ENCODE measurements around the gene MAP1LC3B2.

The MAP1LC3B2 gene

GRCh38 chr12:116520225-116520760, 38.9 kb upstream of the MAP1LC3B2 start:
- no peak for TF ChIP-seq CTCF (IDR thresholded peaks at IDR 0.05; ENCODE audit: poor library complexity, severe bottlenecking)
- peaks cover 11% of the 10 kb centered on the region for H3K4me1 ChIP-seq (ENCODE audit: insufficient read depth, poor library complexity, severe bottlenecking)

GRCh38 chr12:116520801-116521471, 38.2 kb upstream of the MAP1LC3B2 start:
- no peaks in the 10 kb centered on the region for H3K9me3 ChIP-seq (ENCODE audit: severe bottlenecking)
- ATAC-seq (ENCODE audit: low read depth): peak; percentile 17; the same call in 2 of the 3 replicates
- DNase-seq (ENCODE audit: low spot score): no peak
- peaks cover 18% of the 10 kb centered on the region for H3K4me1 ChIP-seq (ENCODE audit: insufficient read depth, poor library complexity, severe bottlenecking)
- no peak overlapping the region for H3K27ac ChIP-seq (ENCODE audit: poor library complexity, severe bottlenecking)
- no peak for TF ChIP-seq CTCF (IDR thresholded peaks at IDR 0.05; ENCODE audit: poor library complexity, severe bottlenecking)
- H3K4me3 ChIP-seq (ENCODE audit: severe bottlenecking): no peak overlapping the region
- no peaks in the 10 kb centered on the region for H3K27me3 ChIP-seq (ENCODE audit: insufficient read depth, poor library complexity, severe bottlenecking)
- H3K36me3 ChIP-seq (ENCODE audit: low read depth): no peaks in the 10 kb centered on the region

More at GRCh38 chr12:116520225-116520760, 38.9 kb upstream of the MAP1LC3B2 start:
- no peak for DNase-seq (ENCODE audit: low spot score)
- ATAC-seq (ENCODE audit: low read depth): no peak
- Histone ChIP-seq H3K9me3 (ENCODE audit: severe bottlenecking) (no peaks in the 10 kb centered on the region), H3K36me3 (ENCODE audit: low read depth) (no peaks in the 10 kb centered on the region), H3K4me3 (ENCODE audit: severe bottlenecking) (no peak overlapping the region), H3K27ac (ENCODE audit: poor library complexity, severe bottlenecking) (no peak overlapping the region), H3K27me3 (ENCODE audit: insufficient read depth, poor library complexity, severe bottlenecking) (no peaks in the 10 kb centered on the region)

- no peak overlapping the region for H3K4me3 ChIP-seq (ENCODE audit: severe bottlenecking)
- no peaks in the 10 kb centered on the region for H3K36me3 ChIP-seq (ENCODE audit: low read depth)
- H3K4me1 ChIP-seq (ENCODE audit: insufficient read depth, poor library complexity, severe bottlenecking): peaks cover 42% of the 10 kb centered on the region
- no peak overlapping the region for H3K27ac ChIP-seq (ENCODE audit: poor library complexity, severe bottlenecking)
- no peaks in the 10 kb centered on the region for H3K27me3 ChIP-seq (ENCODE audit: insufficient read depth, poor library complexity, severe bottlenecking)
- DNase-seq (ENCODE audit: low spot score): no peak
- no peak for ATAC-seq (ENCODE audit: low read depth)
- H3K9me3 ChIP-seq (ENCODE audit: severe bottlenecking): no peaks in the 10 kb centered on the region
- TF ChIP-seq CTCF (IDR thresholded peaks at IDR 0.05; ENCODE audit: poor library complexity, severe bottlenecking): no peak
Observed at GRCh38 chr12:116524311-116524710, 34.9 kb upstream of the MAP1LC3B2 start.

- no peaks in the 10 kb centered on the region for H3K9me3 ChIP-seq (ENCODE audit: severe bottlenecking)
- no peak for TF ChIP-seq CTCF (IDR thresholded peaks at IDR 0.05; ENCODE audit: poor library complexity, severe bottlenecking)
- H3K36me3 ChIP-seq (ENCODE audit: low read depth): no peaks in the 10 kb centered on the region
- DNase-seq (ENCODE audit: low spot score): no peak
- H3K4me3 ChIP-seq (ENCODE audit: severe bottlenecking): no peak overlapping the region
- peaks cover 42% of the 10 kb centered on the region for H3K4me1 ChIP-seq (ENCODE audit: insufficient read depth, poor library complexity, severe bottlenecking)
- no peaks in the 10 kb centered on the region for H3K27me3 ChIP-seq (ENCODE audit: insufficient read depth, poor library complexity, severe bottlenecking)
- H3K27ac ChIP-seq (ENCODE audit: poor library complexity, severe bottlenecking): peak overlapping the region; percentile 65
- ATAC-seq (ENCODE audit: low read depth): no peak
Observed at GRCh38 chr12:116524964-116525379, 34.2 kb upstream of the MAP1LC3B2 start.

GRCh38 chr12:116525418-116526001, 33.7 kb upstream of the MAP1LC3B2 start:
- TF ChIP-seq CTCF (IDR thresholded peaks at IDR 0.05; ENCODE audit: poor library complexity, severe bottlenecking): no peak
- Histone ChIP-seq H3K27me3 (ENCODE audit: insufficient read depth, poor library complexity, severe bottlenecking) (no peaks in the 10 kb centered on the region), H3K36me3 (ENCODE audit: low read depth) (no peaks in the 10 kb centered on the region), H3K9me3 (ENCODE audit: severe bottlenecking) (no peaks in the 10 kb centered on the region), H3K27ac (ENCODE audit: poor library complexity, severe bottlenecking) (peak overlapping the region; percentile 65), H3K4me1 (ENCODE audit: insufficient read depth, poor library complexity, severe bottlenecking) (peaks cover 42% of the 10 kb centered on the region), H3K4me3 (ENCODE audit: severe bottlenecking) (no peak overlapping the region)
- peak; percentile 84 for DNase-seq (ENCODE audit: low spot score)
- peak; percentile 89 for ATAC-seq (ENCODE audit: low read depth)
